ENCODE results near the gene PRICKLE4. TPM values are rescaled to one million over a fixed set of nuclear protein-coding genes. Genes with fewer than 3 reads are reported as not detected.

PRICKLE4 gene
- total and polyA plus RNA-seq, 2 of the 13 experiments (the other 11 are each of a cell fraction or from before 2014, with no cell fraction given): 0.92 to 1.2 TPM

GRCh38 chr6:41779788-41780550, 613 bp upstream of the PRICKLE4 start, which contains the start of gene FRS3 (continued):
- TF ChIP-seq ZNF281 (CRISPR knock-in tag; IDR thresholded peaks at IDR 0.05; ENCODE audit: borderline replicate concordance): 0 out of 2 replicates have a peak, but pooled peaks have one; percentile 60
- TF ChIP-seq TCF12 (IDR thresholded peaks at IDR 0.05): no peak
- TF ChIP-seq TCF12 (CRISPR knock-in tag; IDR thresholded peaks at IDR 0.05): no peak
- TF ChIP-seq, protein P1, sequence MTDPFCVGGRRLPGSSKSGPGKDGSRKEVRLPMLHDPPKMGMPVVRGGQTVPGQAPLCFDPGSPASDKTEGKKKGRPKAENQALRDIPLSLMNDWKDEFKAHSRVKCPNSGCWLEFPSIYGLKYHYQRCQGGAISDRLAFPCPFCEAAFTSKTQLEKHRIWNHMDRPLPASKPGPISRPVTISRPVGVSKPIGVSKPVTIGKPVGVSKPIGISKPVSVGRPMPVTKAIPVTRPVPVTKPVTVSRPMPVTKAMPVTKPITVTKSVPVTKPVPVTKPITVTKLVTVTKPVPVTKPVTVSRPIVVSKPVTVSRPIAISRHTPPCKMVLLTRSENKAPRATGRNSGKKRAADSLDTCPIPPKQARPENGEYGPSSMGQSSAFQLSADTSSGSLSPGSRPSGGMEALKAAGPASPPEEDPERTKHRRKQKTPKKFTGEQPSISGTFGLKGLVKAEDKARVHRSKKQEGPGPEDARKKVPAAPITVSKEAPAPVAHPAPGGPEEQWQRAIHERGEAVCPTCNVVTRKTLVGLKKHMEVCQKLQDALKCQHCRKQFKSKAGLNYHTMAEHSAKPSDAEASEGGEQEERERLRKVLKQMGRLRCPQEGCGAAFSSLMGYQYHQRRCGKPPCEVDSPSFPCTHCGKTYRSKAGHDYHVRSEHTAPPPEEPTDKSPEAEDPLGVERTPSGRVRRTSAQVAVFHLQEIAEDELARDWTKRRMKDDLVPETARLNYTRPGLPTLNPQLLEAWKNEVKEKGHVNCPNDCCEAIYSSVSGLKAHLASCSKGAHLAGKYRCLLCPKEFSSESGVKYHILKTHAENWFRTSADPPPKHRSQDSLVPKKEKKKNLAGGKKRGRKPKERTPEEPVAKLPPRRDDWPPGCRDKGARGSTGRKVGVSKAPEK (CRISPR knock-in tag; IDR thresholded peaks at IDR 0.05; ENCODE audit: borderline replicate concordance): no peak
- TF ChIP-seq HNF4G (IDR thresholded peaks at IDR 0.05; ENCODE audit: borderline replicate concordance, low read depth, low read length): peak; percentile 29; the same call in 1 of the 2 replicates
- TF ChIP-seq HNF4G (CRISPR knock-in tag; IDR thresholded peaks at IDR 0.05; ENCODE audit: borderline replicate concordance, low read depth): peak; percentile 31; the same call in 1 of the 2 replicates
- TF ChIP-seq, protein P2, sequence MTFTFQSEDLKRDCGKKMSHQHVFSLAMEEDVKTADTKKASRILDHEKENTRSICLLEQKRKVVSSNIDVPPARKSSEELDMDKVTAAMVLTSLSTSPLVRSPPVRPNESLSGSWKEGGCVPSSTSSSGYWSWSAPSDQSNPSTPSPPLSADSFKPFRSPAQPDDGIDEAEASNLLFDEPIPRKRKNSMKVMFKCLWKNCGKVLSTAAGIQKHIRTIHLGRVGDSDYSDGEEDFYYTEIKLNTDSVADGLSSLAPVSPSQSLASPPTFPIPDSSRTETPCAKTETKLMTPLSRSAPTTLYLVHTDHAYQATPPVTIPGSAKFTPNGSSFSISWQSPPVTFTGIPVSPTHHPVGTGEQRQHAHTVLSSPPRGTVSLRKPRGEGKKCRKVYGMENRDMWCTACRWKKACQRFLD (CRISPR knock-in tag; IDR thresholded peaks at IDR 0.05; ENCODE audit: borderline replicate concordance): peak; percentile 79
- peak; percentile 59; the same call in 1 of the 2 replicates for TF ChIP-seq ZSCAN9 (CRISPR knock-in tag; IDR thresholded peaks at IDR 0.05; ENCODE audit: borderline replicate concordance)
- TF ChIP-seq SRSF9 (IDR thresholded peaks at IDR 0.05; ENCODE audit: borderline replicate concordance, insufficient read depth, low read depth, low read length, poor library complexity, severe bottlenecking): no peak
- TF ChIP-seq ZNF883 (CRISPR knock-in tag; IDR thresholded peaks at IDR 0.05; ENCODE audit: not compliant biosample characterization): peak; percentile 57
- TF ChIP-seq ZSCAN12 (CRISPR knock-in tag; IDR thresholded peaks at IDR 0.05): no peak
- TF ChIP-seq GTF2F1 (IDR thresholded peaks at IDR 0.05; ENCODE audit: low read length): 0 out of 2 replicates have a peak, but pooled peaks have one; percentile 54
- peak; percentile 59; the same call in 1 of the 2 replicates for TF ChIP-seq ZNF142 (CRISPR knock-in tag; IDR thresholded peaks at IDR 0.05)
- no peak for TF ChIP-seq POLR2A (IDR thresholded peaks at IDR 0.05; ENCODE audit: insufficient read depth in 1 of 2, low read depth in 2 of 2, low read length in 2 of 2)
- TF ChIP-seq SRSF1 (optimal IDR thresholded peaks at IDR 0.05; ENCODE audit: low read depth, low read length): peak; percentile 62

Measured in HepG2 (cell line).